Osteoblast (primary cell): ENCODE measurements around the gene ANKS1B. TPM values are rescaled to one million over a fixed set of nuclear protein-coding genes. Genes with fewer than 3 reads are reported as not detected.

ENCODE experiments used
- DNase-seq: peaks from one replicate; pipeline ENCODE4 v3.0.0; 2011; ENCODE audit warnings: low spot score, mixed read lengths; ENCODE audit not compliant: insufficient read length; ENCODE audit errors: missing footprints
- H2AFZ ChIP-seq: 2 replicates; pipeline ENCODE4 v1.6.0; 2011; ENCODE audit warnings: mild to moderate bottlenecking, low read length
- H3K27ac ChIP-seq: 2 replicates; pipeline ENCODE4 v1.5.1; 2011; ENCODE audit warnings: mild to moderate bottlenecking, low read depth, low read length, moderate library complexity
- H3K27me3 ChIP-seq: 2 replicates; pipeline ENCODE4 v1.6.0; 2012; ENCODE audit warnings: mild to moderate bottlenecking, control low read depth, inconsistent platforms, low read length, moderate library complexity; ENCODE audit not compliant: insufficient read depth
- H3K36me3 ChIP-seq: 2 replicates; pipeline ENCODE4 v1.5.1; 2011; ENCODE audit warnings: mild to moderate bottlenecking, low read length, control low read depth, moderate library complexity; ENCODE audit not compliant: insufficient read depth
- H3K4me1 ChIP-seq: 2 replicates; pipeline ENCODE4 v1.5.1; 2011; ENCODE audit warnings: mild to moderate bottlenecking, low read length, control low read depth, moderate library complexity; ENCODE audit not compliant: insufficient read depth
- H3K4me2 ChIP-seq: 2 replicates; pipeline ENCODE4 v1.6.0; 2011; ENCODE audit warnings: mild to moderate bottlenecking, low read length; ENCODE audit not compliant: insufficient read depth
- H3K4me3 ChIP-seq: fragments of 200-600 bp; sonication (generic); 3 replicates; pipeline ENCODE4 v1.5.1; 2012; ENCODE audit warnings: mild to moderate bottlenecking, low read length, inconsistent platforms; ENCODE audit not compliant: insufficient read depth
- H3K79me2 ChIP-seq: 2 replicates; pipeline ENCODE4 v1.6.0; 2012; ENCODE audit warnings: mild to moderate bottlenecking, low read length, control low read depth, inconsistent platforms; ENCODE audit not compliant: insufficient read depth
- H3K9me3 ChIP-seq: 2 replicates; pipeline ENCODE4 v1.5.1; 2011; ENCODE audit warnings: low read depth, low read length, control low read depth
- H4K20me1 ChIP-seq: 2 replicates; pipeline ENCODE4 v1.6.0; 2012; ENCODE audit warnings: mild to moderate bottlenecking, low read length, control low read depth; ENCODE audit not compliant: insufficient read depth
- CTCF ChIP-seq: IDR thresholded peaks from 2 replicates; pipeline ENCODE4 v1.5.1; 2011; ENCODE audit warnings: mild to moderate bottlenecking, low read depth, low read length, moderate library complexity; ENCODE audit errors: extremely low read depth
- total RNA-seq: library from RNA; depleted of rRNA; stranded (reverse); fragments of >200 nt; gene quantifications from 2 replicates; pipeline ENCODE4 v1.2.3, GENCODE V29; 2012

The ANKS1B gene
- total RNA-seq, 1 donor = 2.2 TPM

- Histone ChIP-seq H4K20me1 (no peaks in the 10 kb centered on the region), H3K9me3 (no peaks in the 10 kb centered on the region), H3K79me2 (no peaks in the 10 kb centered on the region), H3K4me2 (no peak overlapping the region), H3K4me3 (no peak overlapping the region), H3K27me3 (no peaks in the 10 kb centered on the region), H3K27ac (no peak overlapping the region), H3K36me3 (no peaks in the 10 kb centered on the region), H2AFZ (no peak overlapping the region), H3K4me1 (no peaks in the 10 kb centered on the region)
- no peak for TF ChIP-seq CTCF
- no peak for DNase-seq
These were observed 707.0 kb downstream of the ANKS1B start for GRCh38 chr12:99277591-99278379.

GRCh38 chr12:99271071-99271470 lies 713.7 kb downstream of the ANKS1B start:
- H3K36me3 ChIP-seq = no peaks in the 10 kb centered on the region
- H3K79me2 ChIP-seq = no peaks in the 10 kb centered on the region
- no peak overlapping the region for H2AFZ ChIP-seq
- H3K4me3 ChIP-seq = no peak overlapping the region
- no peaks in the 10 kb centered on the region for H3K27me3 ChIP-seq
- H3K4me2 ChIP-seq = no peak overlapping the region
- peak; percentile 10 for DNase-seq
- no peaks in the 10 kb centered on the region for H4K20me1 ChIP-seq
- H3K4me1 ChIP-seq = no peaks in the 10 kb centered on the region
- no peak for TF ChIP-seq CTCF
- no peak overlapping the region for H3K27ac ChIP-seq
- no peaks in the 10 kb centered on the region for H3K9me3 ChIP-seq

- H3K27me3 ChIP-seq = no peaks in the 10 kb centered on the region
- no peaks in the 10 kb centered on the region for H3K4me1 ChIP-seq
- no peaks in the 10 kb centered on the region for H3K9me3 ChIP-seq
- TF ChIP-seq CTCF = no peak
- H3K4me3 ChIP-seq = no peak overlapping the region
- H3K27ac ChIP-seq = no peak overlapping the region
- H4K20me1 ChIP-seq = no peaks in the 10 kb centered on the region
- no peaks in the 10 kb centered on the region for H3K36me3 ChIP-seq
- no peak overlapping the region for H3K4me2 ChIP-seq
- no peaks in the 10 kb centered on the region for H3K79me2 ChIP-seq
- no peak overlapping the region for H2AFZ ChIP-seq
- no peak for DNase-seq
These were observed 717.7 kb downstream of the ANKS1B start for GRCh38 chr12:99267038-99267437.

GRCh38 chr12:99265648-99266047 lies 719.1 kb downstream of the ANKS1B start:
- H4K20me1 ChIP-seq = no peaks in the 10 kb centered on the region
- DNase-seq = no peak
- H3K9me3 ChIP-seq = no peaks in the 10 kb centered on the region
- no peak for TF ChIP-seq CTCF
- H2AFZ ChIP-seq = no peak overlapping the region
- H3K27ac ChIP-seq = no peak overlapping the region
- no peaks in the 10 kb centered on the region for H3K27me3 ChIP-seq
- no peaks in the 10 kb centered on the region for H3K4me1 ChIP-seq
- H3K36me3 ChIP-seq = no peaks in the 10 kb centered on the region
- no peaks in the 10 kb centered on the region for H3K79me2 ChIP-seq
- H3K4me2 ChIP-seq = no peak overlapping the region
- no peak overlapping the region for H3K4me3 ChIP-seq
